Measurements from ENCODE around the gene ABCA13.

GRCh38 chr7:48636391-48637015, 465.2 kb downstream of the ABCA13 start:
- TF ChIP-seq EZH2 (IDR thresholded peaks at IDR 0.05): no peak
- no peak for TF ChIP-seq CTCF (IDR thresholded peaks at IDR 0.05)
- TF ChIP-seq EZH2phosphoT487 (IDR thresholded peaks at IDR 0.05): no peak

Data from neural progenitor cell (in vitro differentiated cells).